ENCODE data around the gene CDH15.

DNA sequence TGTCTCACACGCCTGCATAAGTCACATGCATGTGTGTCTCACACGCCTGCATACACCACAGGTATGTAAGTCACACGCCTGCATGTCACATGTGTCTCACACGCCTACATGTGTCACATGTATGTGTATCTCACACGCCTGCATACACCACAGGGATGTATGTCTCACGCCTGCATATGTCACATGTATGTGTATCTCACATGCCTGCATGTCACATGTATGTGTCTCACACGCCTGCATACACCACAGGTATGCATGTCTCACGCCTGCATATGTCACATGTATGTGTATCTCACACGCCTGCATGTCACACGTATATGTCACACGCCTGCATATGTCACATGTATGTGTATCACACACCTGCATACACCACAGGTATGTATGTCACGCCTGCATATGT lies 13.8 kb upstream of the CDH15 start:
- TF ChIP-seq, protein P1, sequence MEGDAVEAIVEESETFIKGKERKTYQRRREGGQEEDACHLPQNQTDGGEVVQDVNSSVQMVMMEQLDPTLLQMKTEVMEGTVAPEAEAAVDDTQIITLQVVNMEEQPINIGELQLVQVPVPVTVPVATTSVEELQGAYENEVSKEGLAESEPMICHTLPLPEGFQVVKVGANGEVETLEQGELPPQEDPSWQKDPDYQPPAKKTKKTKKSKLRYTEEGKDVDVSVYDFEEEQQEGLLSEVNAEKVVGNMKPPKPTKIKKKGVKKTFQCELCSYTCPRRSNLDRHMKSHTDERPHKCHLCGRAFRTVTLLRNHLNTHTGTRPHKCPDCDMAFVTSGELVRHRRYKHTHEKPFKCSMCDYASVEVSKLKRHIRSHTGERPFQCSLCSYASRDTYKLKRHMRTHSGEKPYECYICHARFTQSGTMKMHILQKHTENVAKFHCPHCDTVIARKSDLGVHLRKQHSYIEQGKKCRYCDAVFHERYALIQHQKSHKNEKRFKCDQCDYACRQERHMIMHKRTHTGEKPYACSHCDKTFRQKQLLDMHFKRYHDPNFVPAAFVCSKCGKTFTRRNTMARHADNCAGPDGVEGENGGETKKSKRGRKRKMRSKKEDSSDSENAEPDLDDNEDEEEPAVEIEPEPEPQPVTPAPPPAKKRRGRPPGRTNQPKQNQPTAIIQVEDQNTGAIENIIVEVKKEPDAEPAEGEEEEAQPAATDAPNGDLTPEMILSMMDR (IDR thresholded peaks at IDR 0.05 in 4 of 5, conservative IDR thresholded peaks at IDR 0.05 in 1 of 5): no peak
- no peak for TF ChIP-seq POLR2A (IDR thresholded peaks at IDR 0.05)

Measured in gastrocnemius medialis (tissue), 4 donors.